Memory B cell (primary cell): Measurements from ENCODE around the gene FBXL7.

Experiments used
- ATAC-seq: fragments of 150-1000 bp; cut with Tn5 transposase; 2 replicates; pipeline ENCODE4 v1.10.0; 2021; ENCODE audit warnings: low read depth, mild to moderate bottlenecking, moderate library complexity
- DNase-seq, 2 donors: peaks; one replicate each; pipeline ENCODE4 v3.0.0; 2022; ENCODE audit warnings: low spot score in 2 of 2
- H3K27ac Mint-ChIP-seq: one replicate; pipeline ENCODE4 v1.8.0; 2022; ENCODE audit warnings: mild to moderate bottlenecking, moderate library complexity, mixed read lengths
- H3K27me3 Mint-ChIP-seq: one replicate; pipeline ENCODE4 v1.8.0; 2022; ENCODE audit warnings: mixed read lengths
- H3K36me3 Mint-ChIP-seq: one replicate; pipeline ENCODE4 v1.8.0; 2022; ENCODE audit warnings: mild to moderate bottlenecking, mixed read lengths
- H3K4me1 Mint-ChIP-seq: one replicate; pipeline ENCODE4 v1.8.0; 2022; ENCODE audit warnings: mixed read lengths
- H3K4me3 Mint-ChIP-seq: one replicate; pipeline ENCODE4 v1.8.0; 2022; ENCODE audit warnings: mild to moderate bottlenecking, moderate library complexity, mixed read lengths
- H3K9me3 Mint-ChIP-seq: one replicate; pipeline ENCODE4 v1.8.0; 2022; ENCODE audit warnings: mixed read lengths

FBXL7 gene

DNA sequence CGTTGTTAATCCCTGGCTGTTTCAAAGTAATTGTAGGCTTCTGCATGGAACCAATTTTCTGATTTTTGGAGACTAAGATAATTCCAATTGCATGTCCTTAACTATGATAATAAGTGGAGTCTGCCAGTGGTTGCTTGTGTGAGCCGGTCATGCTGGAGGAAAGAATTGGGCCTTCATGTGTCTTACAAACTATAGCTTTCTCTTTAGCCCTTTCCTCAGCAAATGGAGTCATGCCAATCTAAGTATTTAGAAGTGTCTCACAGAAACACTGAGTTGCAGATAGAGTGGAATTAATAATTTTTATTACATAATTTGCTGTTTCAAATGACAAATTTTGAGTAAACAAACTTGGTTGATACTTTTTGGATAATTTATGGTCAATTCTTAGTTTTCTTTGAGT lies 200.4 kb downstream of the FBXL7 start:
- Mint-ChIP-seq H3K36me3 (no peaks in the 10 kb centered on the region), H3K27me3 (no peaks in the 10 kb centered on the region), H3K27ac (no peak overlapping the region), H3K9me3 (peaks cover 4% of the 10 kb centered on the region), H3K4me3 (no peak overlapping the region), H3K4me1 (no peaks in the 10 kb centered on the region)
- ATAC-seq (no peak), DNase-seq (no peak)

DNA sequence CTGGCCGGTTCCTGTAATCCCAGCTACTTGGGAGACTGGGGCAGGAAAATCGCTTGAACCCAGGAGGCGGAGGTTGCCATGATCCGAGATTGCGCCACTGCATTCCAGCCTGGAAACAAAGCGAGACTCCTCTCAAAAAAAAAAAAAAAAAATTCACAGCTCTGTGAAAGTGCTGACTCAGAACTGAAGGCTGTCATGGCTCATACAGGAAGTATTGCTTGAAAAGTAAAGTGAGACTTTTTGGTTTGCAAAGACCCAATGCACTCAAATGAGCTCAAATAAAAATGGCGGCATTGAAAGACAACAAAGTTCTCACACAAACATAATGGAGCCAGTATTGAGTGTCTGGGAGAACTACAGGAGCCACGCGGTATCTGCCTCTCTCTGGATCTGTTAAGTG lies 202.1 kb downstream of the FBXL7 start:
- Mint-ChIP-seq H3K9me3 (peaks cover 4% of the 10 kb centered on the region), H3K36me3 (no peaks in the 10 kb centered on the region), H3K4me1 (no peaks in the 10 kb centered on the region), H3K4me3 (no peak overlapping the region), H3K27ac (no peak overlapping the region), H3K27me3 (no peaks in the 10 kb centered on the region)
- ATAC-seq, result no peak
- no peak for DNase-seq

GRCh38 chr5:15703901-15704300 lies 203.9 kb downstream of the FBXL7 start:
- ATAC-seq (no peak), DNase-seq (no peak)
- H3K36me3 Mint-ChIP-seq, result no peaks in the 10 kb centered on the region
- no peaks in the 10 kb centered on the region for H3K4me1 Mint-ChIP-seq
- no peak overlapping the region for H3K27ac Mint-ChIP-seq
- H3K9me3 Mint-ChIP-seq, result peaks cover 2% of the 10 kb centered on the region
- no peak overlapping the region for H3K4me3 Mint-ChIP-seq
- no peaks in the 10 kb centered on the region for H3K27me3 Mint-ChIP-seq

GRCh38 chr5:15704397-15704947 lies 204.5 kb downstream of the FBXL7 start:
- ATAC-seq, result no peak
- Mint-ChIP-seq H3K27ac (no peak overlapping the region), H3K4me3 (no peak overlapping the region), H3K4me1 (no peaks in the 10 kb centered on the region), H3K36me3 (no peaks in the 10 kb centered on the region), H3K9me3 (no peaks in the 10 kb centered on the region), H3K27me3 (no peaks in the 10 kb centered on the region)
- DNase-seq, result no peak

DNA sequence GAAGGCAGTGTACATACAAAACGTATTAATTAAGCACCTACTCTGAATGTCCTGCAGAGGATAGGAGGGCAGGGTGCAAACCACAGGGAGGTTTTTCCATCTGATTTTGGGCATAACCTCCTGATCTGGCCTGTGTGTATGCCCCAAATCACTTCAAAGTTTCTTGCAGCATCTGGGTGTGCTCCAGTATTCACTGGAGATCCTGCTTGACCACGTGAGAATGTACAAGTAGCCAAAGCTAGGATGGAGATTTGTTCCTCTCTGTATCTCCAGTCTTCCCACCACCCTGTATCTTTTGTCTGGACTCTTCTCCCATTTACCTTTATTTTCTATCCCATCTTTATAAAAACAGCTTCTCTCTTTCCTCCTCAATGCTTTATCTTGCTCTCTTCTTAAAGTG lies 207.7 kb downstream of the FBXL7 start:
- Mint-ChIP-seq H3K27me3 (no peaks in the 10 kb centered on the region), H3K9me3 (peaks cover 1% of the 10 kb centered on the region), H3K4me3 (no peak overlapping the region), H3K36me3 (no peaks in the 10 kb centered on the region), H3K27ac (no peak overlapping the region), H3K4me1 (no peaks in the 10 kb centered on the region)
- no peak for ATAC-seq
- no peak for DNase-seq

DNA sequence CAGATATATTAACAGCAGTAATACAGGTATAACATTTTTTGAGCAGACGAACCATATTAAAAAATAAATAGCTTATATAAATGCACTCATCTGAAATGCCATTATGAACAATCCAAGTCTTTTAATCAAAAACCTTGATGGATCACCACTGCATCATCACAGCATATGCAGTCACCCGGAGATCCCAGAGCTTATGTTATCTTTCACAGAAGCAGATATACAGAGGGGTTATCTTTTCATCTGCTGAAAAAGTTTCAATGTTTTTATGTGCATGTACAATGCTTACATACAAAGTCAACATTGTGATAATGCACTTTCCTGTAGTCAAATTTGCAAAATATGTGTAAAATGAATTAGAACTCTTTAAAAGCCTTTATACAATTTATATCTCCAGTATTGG lies 211.9 kb downstream of the FBXL7 start:
- Mint-ChIP-seq H3K36me3 (no peaks in the 10 kb centered on the region), H3K27ac (no peak overlapping the region), H3K9me3 (peaks cover 3% of the 10 kb centered on the region), H3K4me1 (no peaks in the 10 kb centered on the region), H3K4me3 (no peak overlapping the region), H3K27me3 (no peaks in the 10 kb centered on the region)
- ATAC-seq (no peak), DNase-seq (no peak)

- DNase-seq (no peak), ATAC-seq (no peak)
- Mint-ChIP-seq H3K27me3 (no peaks in the 10 kb centered on the region), H3K4me1 (no peaks in the 10 kb centered on the region), H3K36me3 (no peaks in the 10 kb centered on the region), H3K4me3 (no peak overlapping the region), H3K27ac (no peak overlapping the region), H3K9me3 (peaks cover 3% of the 10 kb centered on the region)
Observed at GRCh38 chr5:15715535-15715934, 215.6 kb downstream of the FBXL7 start.

DNA sequence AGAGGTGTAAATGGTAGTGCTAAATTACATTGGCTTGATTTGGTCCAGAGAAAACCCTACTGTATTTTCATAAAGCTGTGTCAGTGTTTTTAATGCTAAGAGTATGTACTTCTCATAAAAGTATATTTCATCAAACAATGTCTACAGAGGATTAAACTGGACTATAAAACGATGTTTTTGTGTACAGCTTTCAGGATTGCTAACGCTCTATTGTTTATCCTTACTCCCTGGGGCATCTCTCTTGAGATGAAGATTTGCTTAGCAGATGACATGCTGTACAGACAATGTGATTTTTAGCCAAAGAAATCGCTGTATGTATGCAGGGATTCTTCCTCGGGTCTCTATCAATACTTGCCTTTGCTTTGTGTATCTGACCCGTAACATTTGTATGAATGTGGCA lies 216.0 kb downstream of the FBXL7 start:
- ATAC-seq, result no peak
- Mint-ChIP-seq H3K27ac (no peak overlapping the region), H3K4me3 (no peak overlapping the region), H3K9me3 (peaks cover 3% of the 10 kb centered on the region), H3K27me3 (no peaks in the 10 kb centered on the region), H3K4me1 (no peaks in the 10 kb centered on the region), H3K36me3 (no peaks in the 10 kb centered on the region)
- DNase-seq, result no peak

DNA sequence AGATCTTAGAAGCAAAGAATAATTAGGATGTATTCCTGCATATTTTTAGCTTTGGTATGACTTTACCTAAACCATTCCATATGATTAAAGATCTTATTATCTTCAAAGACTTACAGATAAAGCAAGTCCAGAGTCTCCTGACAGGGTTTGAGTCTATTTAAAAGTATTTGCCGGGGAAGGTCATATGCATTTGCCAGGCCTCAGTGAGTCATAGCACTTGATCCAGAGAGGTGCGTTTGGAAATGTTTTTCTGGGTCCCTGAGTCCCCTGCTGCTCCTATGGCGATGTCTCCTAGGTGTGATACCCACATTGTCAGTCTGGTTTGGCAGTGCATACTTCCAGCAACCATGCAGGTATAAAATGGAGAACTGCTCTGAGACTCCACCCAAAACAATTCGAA lies 217.0 kb downstream of the FBXL7 start:
- Mint-ChIP-seq H3K9me3 (peaks cover 3% of the 10 kb centered on the region), H3K4me3 (no peak overlapping the region), H3K27me3 (no peaks in the 10 kb centered on the region), H3K4me1 (no peaks in the 10 kb centered on the region), H3K36me3 (no peaks in the 10 kb centered on the region), H3K27ac (no peak overlapping the region)
- ATAC-seq (no peak), DNase-seq (no peak)

- no peaks in the 10 kb centered on the region for H3K36me3 Mint-ChIP-seq
- H3K4me1 Mint-ChIP-seq, result no peaks in the 10 kb centered on the region
- DNase-seq (no peak), ATAC-seq (no peak)
- no peak overlapping the region for H3K27ac Mint-ChIP-seq
- no peak overlapping the region for H3K4me3 Mint-ChIP-seq
- H3K9me3 Mint-ChIP-seq, result peaks cover 2% of the 10 kb centered on the region
- no peaks in the 10 kb centered on the region for H3K27me3 Mint-ChIP-seq
Observed at GRCh38 chr5:15718421-15719179, 218.6 kb downstream of the FBXL7 start.

GRCh38 chr5:15719784-15720183 lies 219.8 kb downstream of the FBXL7 start:
- Mint-ChIP-seq H3K4me3 (no peak overlapping the region), H3K27me3 (no peaks in the 10 kb centered on the region)
- ATAC-seq, result no peak

DNA sequence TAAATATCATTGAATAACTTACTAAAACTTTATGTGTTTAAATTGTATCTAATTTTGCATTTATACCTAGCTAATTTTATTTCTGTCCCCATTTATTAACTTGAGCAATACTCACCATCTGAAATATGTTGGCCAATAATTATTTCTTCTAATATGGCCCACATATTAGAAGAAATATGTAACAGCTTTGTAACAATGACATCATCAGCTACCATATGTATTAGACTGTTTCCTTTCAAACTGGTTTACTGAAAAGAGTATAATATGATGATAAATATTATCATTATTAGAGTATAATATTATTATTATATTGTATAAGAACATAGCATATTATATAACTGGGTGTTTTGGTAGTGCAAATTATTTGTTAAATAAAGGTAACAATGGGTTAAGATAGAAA lies 220.5 kb downstream of the FBXL7 start:
- Mint-ChIP-seq H3K36me3 (no peaks in the 10 kb centered on the region), H3K9me3 (peaks cover 2% of the 10 kb centered on the region), H3K4me3 (no peak overlapping the region), H3K27ac (no peak overlapping the region), H3K27me3 (no peaks in the 10 kb centered on the region), H3K4me1 (no peaks in the 10 kb centered on the region)
- ATAC-seq (no peak), DNase-seq (no peak)

More at GRCh38 chr5:15719784-15720183, 219.8 kb downstream of the FBXL7 start:
- H3K36me3 Mint-ChIP-seq, result no peaks in the 10 kb centered on the region
- H3K9me3 Mint-ChIP-seq, result peaks cover 2% of the 10 kb centered on the region
- DNase-seq, result no peak
- H3K27ac Mint-ChIP-seq, result no peak overlapping the region
- no peaks in the 10 kb centered on the region for H3K4me1 Mint-ChIP-seq

DNA sequence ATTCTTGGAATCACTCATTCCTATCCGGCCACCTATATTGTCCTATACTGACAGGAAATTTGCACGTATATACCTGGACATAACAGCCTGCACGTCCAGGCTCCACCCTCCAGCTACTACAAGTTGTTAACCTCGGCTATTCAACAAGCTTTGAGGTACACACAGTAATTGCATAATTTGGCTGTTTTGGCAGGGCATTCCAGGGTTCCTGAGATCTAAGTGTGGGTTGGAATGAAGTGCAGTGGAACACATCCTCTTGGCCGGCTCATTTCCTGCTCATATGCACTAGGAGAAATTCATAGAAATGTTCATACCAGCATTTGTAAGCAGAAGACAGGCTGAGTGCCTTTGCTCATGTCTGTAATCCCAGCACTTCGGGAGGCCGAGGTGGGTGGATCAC lies 222.3 kb downstream of the FBXL7 start:
- Mint-ChIP-seq H3K27ac (no peak overlapping the region), H3K4me3 (no peak overlapping the region), H3K9me3 (peaks cover 2% of the 10 kb centered on the region), H3K27me3 (no peaks in the 10 kb centered on the region), H3K4me1 (no peaks in the 10 kb centered on the region), H3K36me3 (no peaks in the 10 kb centered on the region)
- ATAC-seq (no peak), DNase-seq (no peak)

GRCh38 chr5:15727375-15727774 lies 227.4 kb downstream of the FBXL7 start:
- ATAC-seq, result no peak

DNA sequence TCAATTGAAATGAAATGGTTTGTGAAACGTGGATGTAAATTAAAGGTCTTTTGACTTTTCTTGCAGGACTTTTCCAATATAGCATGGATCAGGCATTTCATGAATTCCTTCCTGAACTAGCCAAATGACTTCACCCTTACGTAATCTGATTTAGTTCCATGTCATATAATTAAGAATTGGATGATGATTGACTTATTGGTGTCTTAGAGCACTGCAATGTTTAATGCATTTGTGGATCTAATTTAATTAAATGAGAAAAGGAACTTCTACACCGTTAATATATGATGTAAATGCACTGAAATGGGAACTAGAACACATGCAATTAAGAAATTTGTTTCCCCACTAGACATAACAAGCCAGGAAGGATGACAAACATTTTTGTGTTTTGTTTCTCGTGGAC lies 228.8 kb downstream of the FBXL7 start:
- no peak overlapping the region for H3K27ac Mint-ChIP-seq
- DNase-seq (no peak), ATAC-seq (no peak)
- peaks cover 8% of the 10 kb centered on the region for H3K9me3 Mint-ChIP-seq
- H3K27me3 Mint-ChIP-seq, result no peaks in the 10 kb centered on the region
- no peaks in the 10 kb centered on the region for H3K4me1 Mint-ChIP-seq
- no peaks in the 10 kb centered on the region for H3K36me3 Mint-ChIP-seq
- H3K4me3 Mint-ChIP-seq, result no peak overlapping the region

More at GRCh38 chr5:15727375-15727774, 227.4 kb downstream of the FBXL7 start:
- no peaks in the 10 kb centered on the region for H3K36me3 Mint-ChIP-seq
- DNase-seq, result no peak
- no peaks in the 10 kb centered on the region for H3K27me3 Mint-ChIP-seq
- H3K9me3 Mint-ChIP-seq, result peaks cover 8% of the 10 kb centered on the region
- H3K4me3 Mint-ChIP-seq, result no peak overlapping the region
- no peaks in the 10 kb centered on the region for H3K4me1 Mint-ChIP-seq
- no peak overlapping the region for H3K27ac Mint-ChIP-seq
